ENCODE data around the gene FAM200C. TPM values are rescaled to one million over a fixed set of nuclear protein-coding genes. Genes with fewer than 3 reads are reported as not detected.

The FAM200C gene
- total and polyA plus RNA-seq, 8 donors: 3.6 to 19.2 (median 14.7) TPM

DNA sequence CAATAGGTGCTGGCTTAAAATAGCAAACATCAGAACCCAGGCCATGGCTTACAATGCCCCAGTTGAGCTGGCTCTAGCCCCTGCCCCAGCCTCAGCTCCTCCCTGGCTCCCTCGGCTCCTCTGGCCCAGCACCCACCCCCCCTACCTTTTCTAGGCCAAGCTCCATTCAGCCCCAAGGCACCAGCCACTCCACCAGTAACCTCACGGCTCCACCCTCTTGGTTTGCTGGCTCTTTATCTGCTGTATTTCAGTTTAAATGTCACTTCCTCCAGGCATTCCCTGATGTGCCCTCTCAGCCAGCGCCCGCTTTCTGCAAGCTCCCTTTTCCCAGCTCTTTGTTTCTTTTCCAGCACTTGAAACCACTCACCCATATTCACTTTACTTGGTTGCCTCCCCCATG lies 40.0 kb downstream of the FAM200C start:
- ATAC-seq (peak; percentile 42), DNase-seq (no peak)
- intact Hi-C loops (cut with DNase I): no loop called here
- Histone ChIP-seq H3K36me3 (no peaks in the 10 kb centered on the region), H3K27me3 (no peaks in the 10 kb centered on the region), H3K4me1 (peaks cover 6 to 17% of the 10 kb centered on the region in 2 donors), H3K27ac (peak overlapping the region in 1 of 2 donors; percentile 46), H3K4me3 (no peak overlapping the region), H3K9me3 (no peaks in the 10 kb centered on the region)
- TF ChIP-seq, protein P1, sequence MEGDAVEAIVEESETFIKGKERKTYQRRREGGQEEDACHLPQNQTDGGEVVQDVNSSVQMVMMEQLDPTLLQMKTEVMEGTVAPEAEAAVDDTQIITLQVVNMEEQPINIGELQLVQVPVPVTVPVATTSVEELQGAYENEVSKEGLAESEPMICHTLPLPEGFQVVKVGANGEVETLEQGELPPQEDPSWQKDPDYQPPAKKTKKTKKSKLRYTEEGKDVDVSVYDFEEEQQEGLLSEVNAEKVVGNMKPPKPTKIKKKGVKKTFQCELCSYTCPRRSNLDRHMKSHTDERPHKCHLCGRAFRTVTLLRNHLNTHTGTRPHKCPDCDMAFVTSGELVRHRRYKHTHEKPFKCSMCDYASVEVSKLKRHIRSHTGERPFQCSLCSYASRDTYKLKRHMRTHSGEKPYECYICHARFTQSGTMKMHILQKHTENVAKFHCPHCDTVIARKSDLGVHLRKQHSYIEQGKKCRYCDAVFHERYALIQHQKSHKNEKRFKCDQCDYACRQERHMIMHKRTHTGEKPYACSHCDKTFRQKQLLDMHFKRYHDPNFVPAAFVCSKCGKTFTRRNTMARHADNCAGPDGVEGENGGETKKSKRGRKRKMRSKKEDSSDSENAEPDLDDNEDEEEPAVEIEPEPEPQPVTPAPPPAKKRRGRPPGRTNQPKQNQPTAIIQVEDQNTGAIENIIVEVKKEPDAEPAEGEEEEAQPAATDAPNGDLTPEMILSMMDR (IDR thresholded peaks at IDR 0.05): no peak

DNA sequence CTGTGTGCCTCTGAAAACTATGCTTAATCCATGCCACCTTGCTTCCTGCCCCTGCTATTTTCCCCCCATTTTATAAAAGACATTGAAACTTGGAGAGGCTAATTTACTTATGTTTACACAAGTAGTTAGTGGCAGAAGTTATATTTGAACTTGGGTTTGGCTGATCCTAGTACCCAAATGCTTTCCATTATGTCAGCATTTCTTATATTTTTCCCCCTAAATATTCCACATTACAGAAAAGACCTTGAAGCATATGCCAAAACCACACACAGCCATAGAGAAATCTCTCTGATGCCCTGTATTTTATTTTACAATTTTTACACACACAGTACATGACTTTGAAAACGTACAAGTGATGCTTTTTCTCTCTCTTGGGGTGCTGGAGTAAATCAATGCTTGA lies 40.6 kb downstream of the FAM200C start:
- Histone ChIP-seq H3K27me3 (no peaks in the 10 kb centered on the region), H3K27ac (peak overlapping the region in 1 of 2 donors; percentile 46), H3K4me3 (no peak overlapping the region), H3K9me3 (no peaks in the 10 kb centered on the region), H3K4me1 (peaks cover 6 to 17% of the 10 kb centered on the region in 2 donors), H3K36me3 (no peaks in the 10 kb centered on the region)
- intact Hi-C loops (cut with DNase I): no loop called here
- DNase-seq (no peak), ATAC-seq (no peak)
- TF ChIP-seq, protein P1 (IDR thresholded peaks at IDR 0.05): no peak

DNA sequence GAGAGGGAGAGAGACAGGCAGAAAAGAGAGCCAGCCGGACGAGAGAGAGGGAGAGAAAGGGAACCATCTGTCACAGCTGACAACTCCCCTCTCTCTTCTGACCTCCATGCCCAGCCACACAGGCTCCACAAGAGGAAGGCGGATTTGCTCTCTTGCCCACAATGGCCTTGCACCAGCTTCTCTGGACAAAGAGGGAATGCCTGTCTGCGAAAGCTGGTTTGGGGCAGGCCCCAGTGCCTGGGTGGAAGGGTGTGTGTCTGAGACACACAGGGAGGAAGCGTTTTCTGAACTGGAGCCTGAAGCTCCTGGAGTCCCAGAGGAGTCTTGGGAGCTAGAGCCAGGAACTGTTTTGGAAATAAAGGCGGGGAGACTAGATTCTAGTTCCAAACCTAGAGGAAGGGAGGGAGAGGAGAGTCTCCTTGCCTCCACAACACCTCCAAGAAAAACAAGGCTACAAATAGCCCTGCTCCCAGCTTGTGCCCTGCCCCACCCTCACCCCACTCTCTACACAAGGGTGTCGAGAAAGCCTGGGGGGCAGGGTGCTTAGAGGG lies 41.9 kb downstream of the FAM200C start:
- Histone ChIP-seq H3K36me3 (no peaks in the 10 kb centered on the region), H3K9me3 (no peaks in the 10 kb centered on the region), H3K4me3 (no peak overlapping the region), H3K27me3 (no peaks in the 10 kb centered on the region), H3K27ac (peak overlapping the region in 1 of 2 donors; percentile 59), H3K4me1 (peaks cover 2 to 12% of the 10 kb centered on the region in 2 donors)
- intact Hi-C loops (cut with DNase I): no loop called here
- ATAC-seq: peak; percentile 40
- TF ChIP-seq, protein P1 (IDR thresholded peaks at IDR 0.05): no peak
- DNase-seq: no peak

DNA sequence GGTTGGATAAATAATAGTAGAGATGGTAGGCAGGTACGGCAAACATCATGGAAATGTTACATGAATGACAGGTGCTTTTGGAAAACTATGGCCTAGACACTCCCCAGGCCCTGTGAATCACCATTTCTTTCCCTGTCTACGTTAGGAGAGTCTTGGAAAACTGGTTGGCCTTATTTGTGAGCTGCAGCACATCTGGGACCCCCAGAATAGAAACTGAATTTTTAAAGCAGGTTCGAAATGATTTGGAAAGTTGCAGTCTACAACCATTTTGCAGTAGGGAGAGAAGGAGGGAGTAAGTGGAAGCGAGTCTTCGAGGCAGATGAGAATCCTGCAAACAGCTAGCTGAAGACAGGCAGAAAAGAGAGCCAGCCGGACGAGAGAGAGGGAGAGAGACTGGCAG lies 42.5 kb downstream of the FAM200C start:
- DNase-seq: no peak
- H3K27me3 ChIP-seq: no peaks in the 10 kb centered on the region
- peaks cover 0 to 10% of the 10 kb centered on the region in 2 donors for H3K4me1 ChIP-seq
- no peak overlapping the region for H3K4me3 ChIP-seq
- TF ChIP-seq, protein P1 (IDR thresholded peaks at IDR 0.05): no peak
- ATAC-seq: no peak
- intact Hi-C loops (cut with DNase I): no loop called here
- no peaks in the 10 kb centered on the region for H3K36me3 ChIP-seq
- peak overlapping the region in 1 of 2 donors; percentile 59 for H3K27ac ChIP-seq
- H3K9me3 ChIP-seq: no peaks in the 10 kb centered on the region

DNA sequence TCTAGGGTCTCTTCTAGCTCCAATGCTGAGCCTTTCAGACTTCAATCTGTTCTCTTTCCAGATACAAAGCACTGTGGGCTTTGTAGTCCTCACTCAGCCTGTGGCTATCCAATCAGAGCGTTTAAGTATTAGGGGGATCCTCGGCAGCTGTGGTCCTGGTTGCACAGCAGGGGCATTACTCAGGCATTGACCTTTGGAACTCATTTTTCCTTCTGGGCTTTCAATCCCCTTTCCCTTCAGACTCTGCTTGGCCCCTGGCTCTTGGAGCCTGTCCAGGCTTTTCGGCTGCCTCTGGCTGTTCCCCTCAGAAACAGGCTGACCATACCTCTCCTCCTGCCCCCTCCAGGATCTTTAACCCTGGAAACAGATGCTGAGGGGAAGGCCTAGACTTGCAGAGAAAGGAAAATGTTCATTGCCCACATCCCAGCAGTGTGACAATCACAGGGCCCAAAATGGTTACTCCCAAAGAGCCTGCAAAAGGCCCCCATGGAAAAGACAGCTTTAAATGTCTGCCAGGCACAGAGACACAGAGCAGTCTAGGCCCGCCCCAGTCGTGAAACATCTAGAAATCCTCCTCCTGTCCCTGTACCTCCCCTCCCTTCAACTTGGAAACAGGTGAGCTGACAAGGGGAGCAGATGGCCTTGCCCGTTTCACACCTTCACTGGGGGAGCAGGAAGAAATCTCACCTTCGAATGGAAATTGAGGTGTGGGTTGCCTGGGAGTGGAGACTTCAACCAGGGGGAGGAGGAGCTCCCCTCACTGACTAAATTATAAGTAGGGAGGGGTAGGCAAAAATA lies 43.1 kb downstream of the FAM200C start:
- no peak overlapping the region for H3K27ac ChIP-seq
- H3K4me1 ChIP-seq: peaks cover 0 to 10% of the 10 kb centered on the region in 2 donors
- TF ChIP-seq, protein P1 (IDR thresholded peaks at IDR 0.05): no peak

More for the DNA sequence above, 43.1 kb downstream of the FAM200C start:
- DNase-seq (no peak), ATAC-seq (no peak)
- no peak overlapping the region for H3K4me3 ChIP-seq
- H3K36me3 ChIP-seq: no peaks in the 10 kb centered on the region
- no peaks in the 10 kb centered on the region for H3K27me3 ChIP-seq
- intact Hi-C loops (cut with DNase I): no loop called here
- no peaks in the 10 kb centered on the region for H3K9me3 ChIP-seq

Measured in left lung (tissue), 10 donors.